Stimulated activated naive CD8-positive, alpha-beta T cell treated with anti-CD3 and anti-CD28 coated beads, Interleukin-15, Interleukin-2, amounts not matched to agents 100 U/mL and 50 U/mL, for 24 hours (primary cell): ENCODE measurements around the gene LY6G5C.

Experiments used
- ATAC-seq: fragments of 150-1000 bp; cut with Tn5 transposase; one replicate; pipeline ENCODE4 v1.10.0; 2021
- DNase-seq: peaks from one replicate; pipeline ENCODE4 v3.0.0; 2021

The LY6G5C gene

GRCh38 chr6:31691078-31691463 is 10.2 kb upstream of the LY6G5C start:
- DNase-seq (no peak), ATAC-seq (no peak)

GRCh38 chr6:31690231-31691077 is 9.6 kb upstream of the LY6G5C start:
- ATAC-seq (peak; percentile 65), DNase-seq (no peak)

GRCh38 chr6:31689249-31690110 is 8.6 kb upstream of the LY6G5C start:
- ATAC-seq: no peak
- DNase-seq: peak; percentile 30

GRCh38 chr6:31687860-31688693 is 7.2 kb upstream of the LY6G5C start:
- ATAC-seq: no peak
- no peak for DNase-seq

GRCh38 chr6:31687321-31687720 is 6.5 kb upstream of the LY6G5C start:
- DNase-seq: no peak
- no peak for ATAC-seq

GRCh38 chr6:31686483-31686882 is 5.6 kb upstream of the LY6G5C start:
- no peak for ATAC-seq
- no peak for DNase-seq

- no peak for DNase-seq
- no peak for ATAC-seq
Observed at GRCh38 chr6:31683591-31683990, 2.7 kb upstream of the LY6G5C start.

GRCh38 chr6:31681135-31681671 is 336 bp upstream of the LY6G5C start:
- DNase-seq (peak; percentile 66), ATAC-seq (peak; percentile 59)

GRCh38 chr6:31677955-31678354 is 2.9 kb downstream of the LY6G5C start:
- DNase-seq (no peak), ATAC-seq (no peak)

GRCh38 chr6:31676904-31677303 is 4.0 kb downstream of the LY6G5C start:
- ATAC-seq (no peak), DNase-seq (no peak)

- DNase-seq: no peak
- ATAC-seq: no peak
Observed at GRCh38 chr6:31676322-31676903, 4.5 kb downstream of the LY6G5C start.

- DNase-seq (no peak), ATAC-seq (no peak)
Observed at GRCh38 chr6:31669676-31670075, 11.2 kb downstream of the LY6G5C start, which contains the start of gene LY6G5B. Gene LY6G5B, plus strand, starts transcription at chr6:31669976. Its CDS starts 975 bp downstream, at chr6:31670951.

- ATAC-seq (no peak), DNase-seq (no peak)
Observed at GRCh38 chr6:31666337-31666965, 14.4 kb downstream of the LY6G5C start.

GRCh38 chr6:31665501-31666336 is 15.1 kb downstream of the LY6G5C start, which contains the start of gene CSNK2B:
Gene CSNK2B, plus strand, starts transcription at chr6:31666080. Its CDS starts 752 bp downstream, at chr6:31666832.
- peak; percentile 89 for ATAC-seq

GRCh38 chr6:31664790-31665500 is 15.9 kb downstream of the LY6G5C start, which contains the start of gene GPANK1:
Gene GPANK1, minus strand, starts transcription at chr6:31664997. Its CDS starts 519 bp downstream, at chr6:31664478.
- DNase-seq: peak; percentile 88
- ATAC-seq: peak; percentile 10

More at GRCh38 chr6:31665501-31666336, 15.1 kb downstream of the LY6G5C start, which contains the start of gene CSNK2B:
- DNase-seq: peak; percentile 98

- DNase-seq: peak; percentile 32
Observed at GRCh38 chr6:31663961-31664789, 16.7 kb downstream of the LY6G5C start.

GRCh38 chr6:31663126-31663960 is 17.5 kb downstream of the LY6G5C start:
- DNase-seq (no peak), ATAC-seq (no peak)

More at GRCh38 chr6:31663961-31664789, 16.7 kb downstream of the LY6G5C start:
- ATAC-seq: no peak
